CD4-positive, alpha-beta memory T cell (primary cell): Measurements from ENCODE around the gene WASHC1. TPM values are rescaled to one million over a fixed set of nuclear protein-coding genes. Genes with fewer than 3 reads are reported as not detected.
A peak's percentile ranks its signal among the peaks of the same experiment; 100 is the strongest.
"Not testable (repeated sequence)": the region's sequence is repeated elsewhere in the genome, so short reads cannot be mapped to it uniquely, and the experiment has no call there.

ENCODE experiments used
- CTCF ChIA-PET: fragments of 350-600 bp; sonication (Branson Sonifier 250); formaldehyde crosslinking; loops from one replicate; lab custom pipeline; 2021; ENCODE audit warnings: inconsistent platforms; ENCODE audit not compliant: partially characterized antibody; lab: Charles Lee
- POLR2A ChIA-PET: fragments of 350-600 bp; sonication (Branson Sonifier 250); formaldehyde crosslinking; loops from one replicate; lab custom pipeline; 2021; ENCODE audit not compliant: partially characterized antibody; lab: Charles Lee
- DNase-seq, 5 donors: peaks; one replicate each; pipeline versions ENCODE4 v3.0.0 to v3.0.0-alpha.2; 2020 to 2022; ENCODE audit warnings: mixed read lengths in 1 of 5
- H3K27ac ChIP-seq: one replicate; pipeline ENCODE4 v1.7.0; 2013; ENCODE audit warnings: low read depth, low read length
- H3K27me3 ChIP-seq: 2 replicates; pipeline ENCODE4 v1.7.0; 2013; ENCODE audit warnings: mild to moderate bottlenecking, low read length, moderate library complexity; ENCODE audit not compliant: insufficient read depth
- H3K36me3 ChIP-seq: 2 replicates; pipeline ENCODE4 v1.7.0; 2013; ENCODE audit warnings: mild to moderate bottlenecking, low read length, moderate library complexity; ENCODE audit not compliant: insufficient read depth
- H3K4me1 ChIP-seq: 2 replicates; pipeline ENCODE4 v1.7.0; 2013; ENCODE audit warnings: mild to moderate bottlenecking, low read length, moderate library complexity; ENCODE audit not compliant: insufficient read depth
- H3K4me3 ChIP-seq, 2 donors: one replicate each; pipeline ENCODE4 v1.7.0; 2013; ENCODE audit warnings: low read length in 2 of 2, mild to moderate bottlenecking in 1 of 2
- H3K9me3 ChIP-seq, 2 donors: one replicate each; pipeline ENCODE4 v1.7.0; 2013; ENCODE audit warnings: low read length in 2 of 2, control low read depth in 1 of 2; ENCODE audit not compliant: control insufficient read depth in 1 of 2
- H3K27ac Mint-ChIP-seq, 7 donors: one replicate each; pipeline ENCODE4 v1.8.0; 2020 to 2021; ENCODE audit warnings: mixed read lengths in 7 of 7, mild to moderate bottlenecking in 6 of 7, inconsistent platforms in 3 of 7, moderate library complexity in 3 of 7
- H3K27me3 Mint-ChIP-seq, 2 donors: one replicate each; pipeline ENCODE4 v1.8.0; 2020 to 2021; ENCODE audit warnings: mixed read lengths in 2 of 2
- H3K36me3 Mint-ChIP-seq, 2 donors: one replicate each; pipeline ENCODE4 v1.8.0; 2020 to 2021; ENCODE audit warnings: mixed read lengths in 2 of 2, inconsistent platforms in 1 of 2, mild to moderate bottlenecking in 1 of 2
- H3K4me1 Mint-ChIP-seq, 4 donors: one replicate each; pipeline ENCODE4 v1.8.0; 2020 to 2021; ENCODE audit warnings: mixed read lengths in 4 of 4, mild to moderate bottlenecking in 1 of 4
- H3K4me3 Mint-ChIP-seq, 8 donors: one replicate each; pipeline ENCODE4 v1.8.0; 2020 to 2021; ENCODE audit warnings: mixed read lengths in 8 of 8, mild to moderate bottlenecking in 7 of 8, moderate library complexity in 6 of 8, inconsistent platforms in 3 of 8
- H3K9me3 Mint-ChIP-seq, 8 donors: one replicate each; pipeline ENCODE4 v1.8.0; 2020 to 2021; ENCODE audit warnings: mixed read lengths in 8 of 8, mild to moderate bottlenecking in 5 of 8, inconsistent platforms in 3 of 8, moderate library complexity in 1 of 8
- intact Hi-C: fragments of 100-400 bp; cut with micrococcal nuclease; formaldehyde crosslinking; loops from one replicate; pipeline ENCODE4 v1.15.1; 2023
- polyA plus RNA-seq, 2 donors: library from polyadenylated mRNA; unstranded; fragments of 300-500 nt; fragmentation: Illumina TruSeq; gene quantifications; one replicate each; pipeline ENCODE4 v1.2.3, GENCODE V29; 2021
- total RNA-seq, 2 experiments: library from RNA; stranded (reverse); gene quantifications; one replicate each; pipeline ENCODE4 v1.2.3, GENCODE V29; 2021

The WASHC1 gene
- total and polyA plus RNA-seq, 4 experiments from 2014 or later, result 0.99 to 39.6 (median 18.1) TPM

GRCh38 chr9:41819-42218, 12.6 kb upstream of the WASHC1 start:
- H3K27ac Mint-ChIP-seq, result peak overlapping the region in 1 of 7 donors; percentile 55
- H3K4me1 Mint-ChIP-seq, H3K36me3 ChIP-seq, H3K27me3 Mint-ChIP-seq, POLR2A ChIA-PET, H3K9me3 Mint-ChIP-seq, H3K4me3 ChIP-seq, H3K27me3 ChIP-seq, H3K9me3 ChIP-seq, intact Hi-C loops, H3K4me1 ChIP-seq, H3K36me3 Mint-ChIP-seq, DNase-seq, CTCF ChIA-PET, H3K4me3 Mint-ChIP-seq, H3K27ac ChIP-seq: not testable (repeated sequence)

GRCh38 chr9:41261-41676, 12.0 kb upstream of the WASHC1 start:
- H3K4me3 Mint-ChIP-seq, H3K36me3 Mint-ChIP-seq, POLR2A ChIA-PET, H3K4me1 Mint-ChIP-seq, H3K27me3 Mint-ChIP-seq, H3K27me3 ChIP-seq, CTCF ChIA-PET, H3K4me1 ChIP-seq, H3K27ac ChIP-seq, H3K9me3 ChIP-seq, H3K4me3 ChIP-seq, H3K36me3 ChIP-seq, H3K27ac Mint-ChIP-seq, intact Hi-C loops, DNase-seq, H3K9me3 Mint-ChIP-seq: not testable (repeated sequence)

- H3K27ac ChIP-seq, H3K4me3 ChIP-seq, H3K4me1 Mint-ChIP-seq, H3K36me3 Mint-ChIP-seq, DNase-seq, H3K27me3 ChIP-seq, H3K27me3 Mint-ChIP-seq, H3K4me3 Mint-ChIP-seq, intact Hi-C loops, H3K4me1 ChIP-seq, H3K9me3 ChIP-seq, H3K9me3 Mint-ChIP-seq, CTCF ChIA-PET, H3K36me3 ChIP-seq, POLR2A ChIA-PET, H3K27ac Mint-ChIP-seq: not testable (repeated sequence)
These were observed 3.1 kb upstream of the WASHC1 start for GRCh38 chr9:32308-32707.

- H3K4me1 ChIP-seq, CTCF ChIA-PET, H3K27ac ChIP-seq, H3K4me1 Mint-ChIP-seq, POLR2A ChIA-PET, H3K27me3 ChIP-seq, H3K27ac Mint-ChIP-seq, intact Hi-C loops, H3K9me3 Mint-ChIP-seq, H3K36me3 Mint-ChIP-seq, H3K36me3 ChIP-seq, DNase-seq, H3K4me3 ChIP-seq, H3K27me3 Mint-ChIP-seq, H3K9me3 ChIP-seq: not testable (repeated sequence)
- H3K4me3 Mint-ChIP-seq, result peak overlapping the region in 1 of 8 donors; percentile 39
These were observed 481 bp downstream of the WASHC1 start for GRCh38 chr9:28775-29174.

- H3K36me3 Mint-ChIP-seq, H3K4me1 Mint-ChIP-seq, H3K9me3 Mint-ChIP-seq, H3K27ac Mint-ChIP-seq, H3K4me1 ChIP-seq, POLR2A ChIA-PET, H3K36me3 ChIP-seq, CTCF ChIA-PET, H3K9me3 ChIP-seq, H3K27ac ChIP-seq, H3K27me3 Mint-ChIP-seq, intact Hi-C loops, H3K4me3 Mint-ChIP-seq, DNase-seq, H3K27me3 ChIP-seq, H3K4me3 ChIP-seq: not testable (repeated sequence)
These were observed 7.6 kb downstream of the WASHC1 start for GRCh38 chr9:21621-22020.

- CTCF ChIA-PET, H3K36me3 Mint-ChIP-seq, intact Hi-C loops, POLR2A ChIA-PET, H3K4me3 ChIP-seq, H3K27me3 Mint-ChIP-seq, H3K27ac ChIP-seq, H3K9me3 ChIP-seq, H3K4me3 Mint-ChIP-seq, H3K4me1 Mint-ChIP-seq, H3K36me3 ChIP-seq, H3K27me3 ChIP-seq, H3K9me3 Mint-ChIP-seq, H3K4me1 ChIP-seq, H3K27ac Mint-ChIP-seq, DNase-seq: not testable (repeated sequence)
These were observed 12.4 kb downstream of the WASHC1 start for GRCh38 chr9:16875-17274.

- H3K9me3 Mint-ChIP-seq, H3K9me3 ChIP-seq, H3K27ac ChIP-seq, DNase-seq, H3K36me3 ChIP-seq, H3K4me3 ChIP-seq, H3K36me3 Mint-ChIP-seq, H3K4me3 Mint-ChIP-seq, H3K4me1 ChIP-seq, CTCF ChIA-PET, intact Hi-C loops, H3K27ac Mint-ChIP-seq, H3K4me1 Mint-ChIP-seq, POLR2A ChIA-PET, H3K27me3 ChIP-seq, H3K27me3 Mint-ChIP-seq: not testable (repeated sequence)
These were observed 15.0 kb downstream of the WASHC1 start for GRCh38 chr9:14129-14809.

GRCh38 chr9:11206-11605, 18.1 kb downstream of the WASHC1 start:
- H3K9me3 ChIP-seq, H3K9me3 Mint-ChIP-seq, POLR2A ChIA-PET, CTCF ChIA-PET, H3K27me3 ChIP-seq, H3K27ac ChIP-seq, H3K36me3 ChIP-seq, H3K27me3 Mint-ChIP-seq, H3K4me1 ChIP-seq, H3K4me1 Mint-ChIP-seq, intact Hi-C loops, H3K36me3 Mint-ChIP-seq, H3K4me3 ChIP-seq, H3K4me3 Mint-ChIP-seq: not testable (repeated sequence)
- peak; percentile 59 to 83 (median 63) for DNase-seq
- peak overlapping the region in 1 of 7 donors; percentile 77 for H3K27ac Mint-ChIP-seq
